ENCODE results near the gene DNAJA2.
"Not testable (repeated sequence)": the region's sequence is repeated elsewhere in the genome, so short reads cannot be mapped to it uniquely, and the experiment has no call there.

Gene DNAJA2

DNA sequence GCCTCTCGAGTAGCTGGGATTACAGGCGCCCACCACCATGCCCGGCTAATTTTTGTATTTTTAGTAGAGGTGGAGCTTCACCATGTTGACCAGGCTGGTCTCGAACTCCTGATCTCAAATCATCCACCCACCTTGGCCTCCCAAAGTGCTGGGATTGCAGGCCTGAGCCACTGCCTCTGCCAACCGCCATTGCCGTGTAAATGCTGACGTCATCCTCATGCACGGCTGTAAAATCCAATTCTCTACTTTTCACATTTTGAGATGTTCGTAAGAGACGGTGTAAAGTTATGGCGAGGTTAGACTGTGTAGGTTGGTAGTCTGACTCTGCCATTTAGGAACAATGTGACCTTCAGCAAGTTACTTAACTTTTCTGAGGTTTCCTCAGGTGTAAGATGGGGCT is 1.7 kb upstream of the DNAJA2 start:
- no peak for DNase-seq (ENCODE audit: low spot score)

DNA sequence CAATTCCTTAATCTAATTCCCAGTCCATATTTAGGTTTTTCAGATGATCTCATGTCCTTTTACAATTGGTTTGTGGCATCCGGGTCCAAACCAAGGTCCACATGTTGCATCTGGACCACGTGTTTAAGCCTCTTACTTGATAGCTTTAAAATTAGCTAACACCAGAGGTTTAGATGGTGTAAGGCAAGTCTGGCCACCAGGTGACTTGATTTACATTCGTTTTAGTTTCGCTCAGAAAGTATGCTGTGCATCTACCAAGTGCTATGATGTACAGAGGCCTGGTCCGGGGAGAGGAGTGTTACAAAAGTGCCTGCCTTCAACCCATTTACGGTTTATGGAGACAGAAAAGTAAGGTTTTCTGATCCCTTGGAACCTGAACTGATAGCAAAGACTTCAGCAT is 878 bp upstream of the DNAJA2 start:
- DNase-seq (ENCODE audit: low spot score): peak; percentile 43

DNA sequence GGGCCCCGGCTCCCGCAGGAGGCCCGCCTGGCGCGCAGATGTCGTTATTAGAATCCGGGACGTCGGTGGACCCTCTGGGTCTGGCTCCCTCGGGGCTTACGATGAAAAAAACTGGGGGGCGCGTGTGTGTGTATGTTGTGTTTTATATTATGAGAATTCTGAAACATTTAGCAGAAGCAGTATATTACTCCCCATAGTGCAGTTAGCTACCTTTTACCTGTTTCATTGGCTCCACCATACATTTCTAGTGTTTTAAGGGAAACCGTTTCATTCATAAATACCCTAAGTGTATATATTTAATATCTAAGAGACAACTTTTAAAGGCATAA is 486 bp upstream of the DNAJA2 start:
- DNase-seq (ENCODE audit: low spot score): no peak

DNA sequence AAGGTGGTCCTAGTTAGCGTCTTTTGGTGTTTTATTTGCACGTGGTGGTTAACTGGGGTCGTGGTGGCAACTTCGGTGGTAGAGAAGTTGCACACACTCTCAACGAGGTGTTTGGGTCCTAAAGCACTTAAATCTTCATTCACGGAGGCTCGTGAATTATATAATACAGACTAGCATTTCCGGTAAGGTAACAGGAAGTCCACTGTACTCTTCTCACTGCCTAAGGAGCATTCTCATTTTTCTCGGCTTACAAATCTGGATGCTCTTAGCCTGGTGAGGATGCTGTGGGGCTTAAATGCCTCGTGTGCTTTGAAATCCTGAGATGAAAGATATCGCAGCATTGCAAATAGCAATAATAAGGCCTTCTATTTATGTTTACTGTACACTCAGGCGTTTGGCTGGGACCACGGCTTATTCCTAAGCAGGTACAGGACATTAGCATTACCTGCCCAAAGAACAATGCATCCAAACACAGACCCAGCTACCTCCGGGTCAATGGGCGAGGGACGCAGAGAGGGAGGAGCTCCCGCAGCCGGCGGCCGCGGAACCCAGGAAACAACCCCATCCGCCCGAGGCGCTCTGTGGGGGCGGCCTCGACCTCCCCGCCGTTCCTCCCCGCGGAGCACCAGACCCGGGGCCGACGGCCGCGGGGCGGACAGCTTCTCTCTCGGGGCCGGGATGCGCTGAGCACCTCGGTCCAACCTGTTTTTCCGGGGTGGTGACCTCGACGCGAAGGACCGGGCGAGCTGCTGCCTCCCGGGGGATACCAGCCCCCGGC is 856 bp downstream of the DNAJA2 start:
- DNase-seq (ENCODE audit: low spot score): peak; percentile 44

DNA sequence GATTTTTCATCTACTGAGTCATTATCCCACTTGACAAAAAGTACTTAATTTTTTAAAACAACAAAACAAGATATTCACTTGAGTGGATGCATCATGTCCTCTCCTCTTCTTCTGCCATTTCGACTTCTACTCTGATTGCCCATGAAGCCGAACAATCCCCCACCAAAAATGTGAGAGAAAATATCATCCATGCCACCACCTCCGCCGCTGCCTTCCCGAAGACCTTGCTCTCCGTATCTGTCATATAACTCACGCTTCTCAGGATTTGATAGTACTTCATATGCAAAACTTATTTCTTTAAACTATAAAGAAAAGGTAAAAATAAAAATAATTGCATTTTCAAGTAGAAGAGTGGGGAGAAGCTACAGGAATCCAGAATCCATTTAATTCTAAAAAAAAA is 2.2 kb downstream of the DNAJA2 start:
- no peak for DNase-seq (ENCODE audit: low spot score)

DNA sequence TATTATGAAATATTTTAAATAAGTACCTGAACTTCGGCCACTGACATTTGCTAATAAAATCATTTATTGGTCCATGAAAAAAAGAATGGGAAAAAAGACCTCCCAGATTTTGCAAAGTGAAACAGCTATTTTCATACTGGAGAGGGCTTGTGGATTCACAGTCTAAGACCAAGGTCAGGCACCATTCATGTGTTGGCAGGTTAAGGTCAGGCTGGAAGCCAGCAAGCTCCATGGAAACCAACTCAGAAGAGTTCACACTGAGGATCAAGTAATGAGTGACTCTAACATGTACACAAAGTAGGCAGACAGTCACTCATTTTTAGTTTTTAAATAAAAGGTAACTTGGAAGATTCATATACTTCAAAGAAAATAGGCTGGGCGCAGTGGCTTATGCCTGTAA is 3.4 kb downstream of the DNAJA2 start:
- no peak for DNase-seq (ENCODE audit: low spot score)

DNA sequence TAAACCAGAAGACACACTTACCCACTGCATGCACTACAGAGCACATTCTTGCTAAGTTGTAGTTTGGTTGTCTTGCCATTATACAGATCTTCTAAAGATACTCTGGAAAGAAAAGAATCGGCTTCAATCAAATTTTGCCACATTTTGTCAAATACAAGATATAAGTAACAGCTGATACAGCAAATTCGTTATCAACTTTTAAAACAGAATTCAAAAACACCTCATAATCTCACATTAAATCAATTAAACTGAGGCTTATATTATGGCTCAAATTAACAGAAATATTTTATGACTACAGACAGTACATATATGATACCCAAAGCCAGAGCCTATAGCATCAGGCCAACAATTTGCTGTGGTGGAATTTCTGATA is 5.4 kb downstream of the DNAJA2 start:
- no peak for DNase-seq (ENCODE audit: low spot score)

DNA sequence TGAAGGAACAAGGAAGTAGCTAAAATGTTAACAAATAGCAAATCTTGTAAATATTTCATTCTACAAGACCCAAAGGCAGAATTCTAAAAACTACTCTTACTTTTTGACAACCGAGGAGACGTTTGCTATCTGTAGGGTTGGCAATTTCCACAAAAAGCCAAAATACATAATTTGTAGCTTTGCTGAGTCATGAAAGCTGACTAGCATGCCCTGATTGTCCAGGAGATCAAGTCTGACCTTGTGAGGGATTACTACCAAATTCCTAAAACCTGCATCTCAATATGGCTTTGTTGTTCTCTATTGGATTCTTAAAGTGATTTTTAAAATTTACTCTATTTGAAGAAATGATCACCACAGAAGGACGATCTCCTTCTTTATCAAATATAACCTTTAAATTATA is 10.8 kb downstream of the DNAJA2 start:
- DNase-seq (ENCODE audit: low spot score): no peak

DNA sequence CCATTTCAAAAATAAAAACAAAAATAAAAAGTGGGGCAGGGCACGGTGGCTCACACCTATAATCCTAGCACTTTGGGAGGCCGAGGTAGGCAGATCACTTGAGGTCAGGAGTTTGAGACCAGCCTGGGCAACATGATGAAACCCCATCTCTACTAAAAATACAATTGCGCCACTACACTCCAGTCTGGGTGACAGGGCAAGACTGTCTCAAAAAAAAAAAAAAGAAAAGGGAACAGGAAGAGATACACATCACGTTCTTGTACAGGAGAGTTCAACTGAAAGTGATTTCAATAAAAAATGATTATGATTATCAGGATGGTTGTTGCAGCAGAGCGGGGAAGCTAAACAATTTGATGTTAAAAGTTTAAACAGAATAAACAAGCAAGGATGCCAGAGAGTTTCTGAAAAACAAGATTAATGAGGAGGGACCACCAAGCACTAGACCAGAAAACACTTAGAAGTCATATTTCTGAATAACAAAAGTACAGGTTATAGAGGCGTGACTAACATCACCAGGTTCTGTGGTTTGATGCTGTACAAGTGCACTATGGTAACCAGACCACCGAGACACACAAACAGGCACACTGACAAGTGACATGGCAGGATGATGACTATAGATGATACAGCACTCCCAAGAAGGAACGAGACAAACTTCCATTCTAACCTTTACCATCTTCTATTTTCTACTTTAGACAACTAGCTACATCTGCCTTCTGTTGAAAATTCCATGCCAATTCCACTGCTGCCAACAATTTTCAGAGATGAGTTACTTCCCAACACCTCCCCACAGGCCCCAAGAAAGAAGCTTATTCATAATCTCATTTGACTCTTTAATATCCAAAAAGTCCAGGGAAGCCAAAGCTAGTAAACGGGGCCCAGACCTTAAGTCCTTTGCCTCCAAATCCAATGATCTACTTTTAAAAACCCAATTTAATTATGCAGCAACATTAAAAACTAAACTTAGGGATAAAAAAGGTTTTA is 11.8 kb downstream of the DNAJA2 start:
- peak; percentile 71 for DNase-seq (ENCODE audit: low spot score)

DNA sequence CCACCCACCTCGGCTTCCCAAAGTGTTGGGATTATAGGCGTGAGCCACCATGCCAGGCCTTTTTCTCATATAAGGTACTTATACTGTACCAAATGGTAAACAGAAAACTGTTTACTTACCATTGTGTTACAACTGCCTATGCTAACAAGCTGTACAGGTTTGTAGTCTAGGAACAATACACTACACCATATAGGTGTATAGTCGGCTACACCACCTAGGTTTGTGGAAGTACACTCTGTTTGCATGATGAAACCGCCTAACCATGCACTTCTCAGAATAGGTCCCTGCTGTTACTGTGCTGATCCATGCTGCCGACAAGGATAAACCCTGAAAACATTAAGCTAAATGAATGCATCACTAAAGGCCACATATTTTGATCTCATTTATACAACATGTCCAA is 18.9 kb downstream of the DNAJA2 start:
- DNase-seq (ENCODE audit: low spot score): no peak

DNA sequence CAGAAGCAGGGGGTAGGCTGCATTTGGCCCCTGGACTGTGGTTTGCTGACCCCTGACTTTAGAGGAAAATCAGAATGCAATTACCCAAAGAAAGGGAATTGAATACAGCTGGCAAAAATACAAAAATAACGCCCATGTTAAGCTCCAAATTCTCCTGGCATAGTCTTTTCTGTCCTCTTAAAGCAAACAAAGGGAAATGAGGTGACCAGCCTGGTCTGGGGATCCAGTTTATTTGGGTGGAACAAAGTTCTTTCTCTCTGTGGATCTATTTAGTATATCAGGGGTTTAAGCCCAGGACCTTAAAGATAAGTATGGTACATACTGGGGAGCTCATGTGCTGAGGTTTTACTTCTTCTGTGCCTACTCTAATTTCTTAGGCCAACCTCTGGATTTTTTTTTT is 23.5 kb downstream of the DNAJA2 start:
- no peak for DNase-seq (ENCODE audit: low spot score)

DNA sequence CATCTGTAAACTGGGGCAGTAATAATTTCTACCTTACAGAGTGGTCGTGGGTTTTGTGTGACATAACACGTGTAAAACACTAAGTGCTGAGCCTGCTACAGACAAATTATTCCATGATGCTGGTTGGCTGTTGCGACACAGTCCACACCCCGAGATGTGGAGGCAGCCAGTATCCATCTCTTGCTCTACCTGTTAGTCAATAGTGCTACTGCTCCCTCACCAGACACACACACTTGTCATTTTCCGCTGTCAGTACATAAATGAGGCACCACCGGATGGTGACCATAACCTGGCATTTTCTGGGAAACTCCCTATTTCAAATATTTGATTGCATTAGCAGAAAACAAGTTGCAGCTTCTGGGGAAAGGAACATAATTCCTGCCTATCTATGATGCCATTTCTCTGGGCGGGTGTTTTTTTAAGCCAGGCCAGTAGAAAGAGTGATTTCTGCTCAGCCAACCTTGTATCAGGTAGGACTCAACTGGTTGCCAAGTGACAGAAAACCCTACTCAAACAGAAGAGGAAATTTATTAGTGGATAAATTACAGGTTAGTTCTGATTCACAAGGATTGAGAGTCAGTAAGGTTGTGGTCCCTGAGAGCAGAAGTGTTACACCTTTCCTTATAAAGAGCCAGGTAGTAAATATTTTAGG is 24.1 kb downstream of the DNAJA2 start:
- DNase-seq (ENCODE audit: low spot score): peak; percentile 55

DNA sequence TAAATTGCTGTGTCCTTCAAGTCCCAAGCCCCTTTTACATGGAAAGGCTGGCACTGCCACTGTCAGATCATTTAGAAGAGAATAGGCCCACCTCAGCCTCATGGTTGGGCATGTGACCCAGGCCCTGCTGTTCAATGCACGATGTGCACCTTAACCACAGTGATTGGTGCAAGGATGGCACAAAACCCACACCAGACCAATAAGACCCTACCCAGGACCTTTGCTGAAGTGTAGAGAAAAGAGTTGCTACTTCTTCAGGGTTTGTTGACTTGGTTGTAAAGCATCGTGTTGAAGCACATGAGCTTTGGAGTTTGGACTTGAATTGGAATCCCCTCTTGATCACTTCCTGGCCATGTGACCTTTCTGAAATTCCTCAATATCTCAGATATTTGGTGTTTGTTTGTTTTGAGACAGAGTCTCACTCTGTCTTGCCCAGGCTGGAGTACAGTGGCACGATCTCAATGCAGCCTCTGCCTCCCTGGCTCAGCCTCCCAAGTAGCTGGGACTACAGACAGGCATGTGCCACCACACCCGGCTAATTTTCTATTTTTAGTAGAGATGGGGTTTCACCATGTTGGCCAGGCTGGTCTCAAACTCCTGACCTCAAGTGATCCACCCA is 24.8 kb downstream of the DNAJA2 start:
- no peak for DNase-seq (ENCODE audit: low spot score)

DNA sequence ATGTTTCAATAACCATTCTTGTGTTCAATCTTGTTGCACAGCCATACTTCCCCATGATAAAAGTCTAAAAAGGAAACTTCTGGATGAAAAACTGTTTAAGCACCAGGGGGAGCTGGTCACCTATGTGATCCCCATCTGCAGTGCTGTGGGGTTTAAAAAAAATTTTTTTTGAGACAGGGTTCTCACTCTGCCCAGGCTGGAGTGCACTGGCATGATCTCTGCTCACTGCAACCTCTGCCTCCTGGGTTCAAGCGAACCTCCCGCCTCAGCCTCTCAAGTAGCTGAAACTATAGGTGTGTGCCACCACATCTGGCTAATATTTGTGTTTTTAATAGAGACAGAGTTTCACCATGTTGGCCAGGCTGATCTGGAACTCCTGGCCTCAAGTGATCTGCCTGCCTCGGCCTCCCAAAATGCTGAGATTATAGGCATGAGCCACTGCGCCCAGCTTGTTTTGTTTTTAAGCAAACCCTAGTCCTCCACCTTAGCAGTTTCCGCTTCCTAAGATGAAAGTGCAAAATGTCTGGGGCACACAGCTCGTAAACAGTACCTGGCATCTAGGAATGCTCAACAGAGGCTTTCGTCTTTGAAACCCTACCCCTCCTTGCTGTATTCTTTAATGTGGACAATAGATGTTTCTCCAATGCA is 25.4 kb downstream of the DNAJA2 start:
- DNase-seq (ENCODE audit: low spot score): peak; percentile 60

DNA sequence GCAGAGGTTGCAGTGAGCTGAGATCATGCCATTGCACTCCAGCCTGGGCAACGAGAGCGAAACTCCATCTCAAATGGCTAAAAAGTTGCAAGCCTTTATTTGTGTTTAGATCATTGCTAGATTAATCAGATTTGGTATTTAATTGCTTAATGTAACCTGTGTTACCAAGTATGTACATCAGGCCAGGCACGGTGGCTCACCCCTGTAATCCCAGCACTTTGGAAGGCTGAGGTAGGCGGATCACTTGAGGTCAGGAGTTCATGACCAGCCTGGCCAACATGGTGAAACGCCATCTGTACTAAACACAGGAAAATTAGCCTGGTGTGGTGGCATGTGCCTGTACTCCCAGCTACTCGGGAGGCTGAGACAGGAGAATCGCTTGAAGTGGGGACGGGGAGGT is 28.8 kb downstream of the DNAJA2 start:
- DNase-seq (ENCODE audit: low spot score): not testable (repeated sequence)

DNA sequence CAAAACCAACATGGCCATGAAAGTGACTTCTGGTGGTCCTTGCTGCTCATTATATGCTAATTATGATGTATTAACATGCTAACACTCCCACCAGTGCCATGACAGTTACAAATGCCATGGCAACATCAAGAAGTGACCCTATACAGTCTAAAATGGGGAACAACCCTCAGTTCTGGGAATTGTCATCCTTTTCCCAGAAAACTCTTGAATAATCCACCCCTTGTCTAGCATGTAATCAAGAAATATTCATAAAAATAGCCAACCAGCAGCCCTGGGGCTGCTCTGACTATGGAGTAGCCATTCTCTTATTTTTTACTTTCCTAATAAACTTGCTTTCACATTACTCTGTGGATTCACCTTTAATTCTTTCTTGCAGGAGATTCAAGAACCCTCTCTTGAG is 35.9 kb downstream of the DNAJA2 start:
- no peak for DNase-seq (ENCODE audit: low spot score)

DNA sequence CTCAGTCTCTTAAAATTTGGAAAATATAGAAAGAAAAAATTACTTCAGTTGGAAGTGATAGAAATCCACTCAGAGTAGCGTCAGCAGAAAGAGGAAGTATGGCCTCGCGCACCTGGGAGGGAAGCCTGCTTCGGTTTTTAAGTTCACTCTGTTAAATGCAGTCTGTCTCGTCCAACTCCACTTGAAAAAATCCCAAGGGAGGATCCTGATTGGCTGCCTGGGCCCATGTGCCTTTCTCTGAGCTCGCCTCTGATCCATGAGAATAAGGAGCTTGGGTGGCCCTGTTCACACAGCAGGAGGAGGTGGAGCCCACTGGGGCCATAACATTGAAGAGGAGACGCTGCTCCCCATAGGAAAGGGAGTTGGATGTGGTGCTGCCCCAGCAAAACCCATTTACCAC is 40.7 kb downstream of the DNAJA2 start:
- DNase-seq (ENCODE audit: low spot score): no peak

DNA sequence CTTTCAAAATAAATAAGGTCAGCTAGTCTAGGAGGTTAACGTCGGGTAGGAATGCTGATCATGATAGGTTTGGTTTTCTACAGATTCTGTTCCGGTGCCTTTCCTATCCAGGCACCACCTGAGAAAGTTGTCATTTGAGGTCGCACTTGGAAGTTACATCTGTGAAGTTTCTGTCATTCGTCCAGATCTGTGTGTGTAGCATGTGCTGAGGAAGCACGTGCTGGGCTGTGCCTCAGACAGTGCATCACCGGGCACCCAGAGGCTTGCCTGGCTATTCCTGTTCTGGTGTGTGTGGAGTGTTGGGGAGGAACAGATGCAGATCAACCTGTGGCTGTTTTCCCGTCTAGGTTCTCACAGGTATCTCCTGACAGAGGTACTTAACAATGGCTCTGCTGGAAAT is 42.6 kb downstream of the DNAJA2 start:
- no peak for DNase-seq (ENCODE audit: low spot score)

DNA sequence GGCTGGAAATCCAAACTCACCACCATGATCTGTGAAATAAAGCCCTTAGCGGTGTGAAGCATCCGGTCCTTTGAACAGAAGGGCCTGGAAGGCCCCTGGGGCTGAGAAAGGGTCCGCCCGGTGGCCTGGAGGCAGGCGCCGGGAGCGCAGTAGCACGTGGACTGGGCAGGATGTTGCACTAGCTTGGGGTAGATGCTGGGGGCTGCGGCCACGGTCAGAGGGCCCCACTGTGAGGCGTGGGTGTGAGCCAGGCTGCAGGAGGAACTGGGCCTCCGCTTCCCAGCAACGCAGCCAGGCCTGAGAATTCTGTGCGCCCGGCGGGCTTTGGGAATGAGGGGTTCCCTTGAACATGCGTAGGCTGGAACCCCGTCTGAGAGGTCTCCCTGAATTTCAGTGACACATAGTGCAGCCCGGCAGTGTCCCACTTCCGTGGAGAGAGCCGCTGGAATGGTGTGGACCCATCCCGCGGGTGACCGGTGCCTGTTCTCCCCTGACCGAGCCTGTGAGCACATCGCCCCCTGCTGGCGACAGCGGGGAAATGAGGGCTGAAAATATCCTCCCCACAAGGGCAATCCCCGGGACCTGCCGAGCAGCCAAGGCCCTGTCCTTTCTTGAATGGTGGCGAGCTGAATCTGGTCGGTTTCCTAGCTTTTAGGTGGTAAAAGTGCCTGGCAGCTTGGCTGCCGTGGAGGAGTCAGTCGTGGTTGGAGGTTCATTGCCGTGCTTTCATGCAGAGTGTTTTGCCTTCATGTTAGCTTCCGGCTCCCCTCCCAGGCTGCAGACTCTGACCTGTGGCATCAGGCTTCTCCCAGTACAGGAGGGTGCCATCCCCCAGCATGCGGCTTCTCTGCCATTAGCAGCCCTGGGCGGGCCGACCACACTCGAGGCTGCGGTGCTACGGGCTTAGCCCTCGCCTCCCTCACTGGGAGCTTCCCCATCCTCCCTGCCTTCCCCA is 43.8 kb downstream of the DNAJA2 start:
- DNase-seq (ENCODE audit: low spot score): peak; percentile 66

DNA sequence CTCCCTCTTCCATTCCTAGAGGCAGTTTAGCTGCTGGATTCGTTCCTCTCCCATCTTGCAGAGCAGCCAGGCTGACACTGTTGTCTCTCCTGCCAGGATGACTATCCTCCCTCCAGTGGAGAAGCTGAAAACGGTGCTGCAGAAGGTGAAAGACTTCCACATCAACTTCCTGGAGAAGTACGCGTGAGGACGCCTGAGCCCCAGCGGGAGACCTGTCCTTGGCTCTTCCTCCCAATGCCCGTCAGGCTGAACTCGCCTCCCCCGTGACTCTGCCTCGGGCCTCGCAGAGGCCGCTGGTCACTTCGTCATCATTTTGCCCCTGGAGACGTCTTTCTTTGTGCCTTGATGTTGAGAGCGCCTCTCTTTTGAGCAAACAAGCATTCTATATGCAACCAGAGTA is 44.7 kb downstream of the DNAJA2 start:
- DNase-seq (ENCODE audit: low spot score): no peak

DNA sequence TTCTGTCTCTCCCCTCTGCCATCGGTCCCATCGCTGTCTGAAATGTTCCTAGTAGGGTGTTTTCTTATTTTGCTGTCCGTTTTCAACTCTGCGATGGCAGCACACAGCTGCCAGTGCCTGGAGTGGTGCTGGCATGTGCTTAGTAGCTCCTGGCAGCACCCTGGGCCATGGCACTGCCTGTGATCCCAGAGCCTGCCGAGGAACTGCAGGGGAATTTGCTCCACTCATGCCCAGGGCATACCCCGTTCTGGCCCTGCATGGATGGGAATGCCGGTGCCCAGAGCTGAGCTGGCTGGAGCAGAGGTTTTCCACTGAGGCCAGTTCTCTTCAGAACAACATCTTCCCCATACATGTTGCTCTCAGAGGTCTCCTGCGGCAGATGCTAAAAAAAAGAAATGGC is 46.2 kb downstream of the DNAJA2 start:
- DNase-seq (ENCODE audit: low spot score): no peak

Measured in CD4-positive, alpha-beta T cell treated with Interleukin-2 at 100 ng/mL for 4 hours (primary cell).